ENCODE results near the gene TMTC2. TPM values are rescaled to one million over a fixed set of nuclear protein-coding genes. Genes with fewer than 3 reads are reported as not detected.

Gene TMTC2
- total RNA-seq, 1 donor from 2014 or later = 22.9 TPM

- DNase-seq = no peak
Observed at GRCh38 chr12:82848845-82849244, 162.1 kb downstream of the TMTC2 start.

GRCh38 chr12:82852529-82852928 lies 165.8 kb downstream of the TMTC2 start:
- DNase-seq = no peak

GRCh38 chr12:82855872-82856271 lies 169.2 kb downstream of the TMTC2 start:
- no peak for DNase-seq

DNA sequence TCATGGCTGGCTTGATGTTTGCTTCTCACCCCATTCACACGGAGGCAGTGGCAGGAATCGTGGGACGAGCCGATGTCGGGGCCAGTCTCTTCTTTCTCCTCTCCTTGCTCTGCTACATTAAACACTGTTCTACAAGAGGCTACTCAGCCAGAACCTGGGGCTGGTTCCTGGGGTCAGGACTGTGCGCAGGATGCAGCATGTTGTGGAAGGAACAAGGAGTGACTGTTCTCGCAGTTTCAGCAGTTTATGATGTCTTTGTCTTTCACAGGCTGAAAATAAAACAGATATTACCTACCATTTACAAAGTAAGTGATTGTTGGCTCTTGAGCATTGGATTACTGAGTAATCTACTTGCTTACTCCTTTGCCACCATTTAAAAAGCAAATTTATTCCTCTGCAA lies 170.6 kb downstream of the TMTC2 start:
- no peak for DNase-seq

DNA sequence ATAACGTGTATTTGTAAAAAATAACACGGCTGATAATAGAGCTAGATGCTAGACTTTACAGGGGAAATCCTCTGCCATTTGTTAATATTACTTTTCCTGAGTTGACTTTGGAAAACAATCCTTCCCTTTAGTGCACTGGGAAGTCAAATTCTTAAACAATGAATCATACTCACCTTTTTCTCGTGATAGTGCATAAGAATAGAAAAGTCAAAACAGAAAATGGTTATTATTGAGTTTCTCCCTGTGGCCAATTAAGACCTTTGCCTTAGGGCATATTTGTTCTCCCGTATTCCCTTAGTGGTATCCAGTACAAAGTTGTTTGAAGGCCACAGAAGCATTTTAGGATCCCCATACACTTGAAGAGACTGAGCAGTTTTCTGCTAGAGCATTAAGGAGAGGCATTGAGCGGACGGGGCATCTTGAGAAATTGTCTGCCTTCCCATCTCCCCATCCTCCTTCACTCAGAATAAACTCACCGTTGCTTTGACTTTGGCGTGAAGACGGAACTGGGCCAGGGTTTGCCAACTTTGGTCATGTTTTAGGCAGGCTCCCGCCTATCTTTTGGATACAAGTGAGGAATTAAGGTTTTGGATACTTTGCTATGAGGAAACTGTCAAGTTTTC lies 171.3 kb downstream of the TMTC2 start:
- DNase-seq = no peak

DNA sequence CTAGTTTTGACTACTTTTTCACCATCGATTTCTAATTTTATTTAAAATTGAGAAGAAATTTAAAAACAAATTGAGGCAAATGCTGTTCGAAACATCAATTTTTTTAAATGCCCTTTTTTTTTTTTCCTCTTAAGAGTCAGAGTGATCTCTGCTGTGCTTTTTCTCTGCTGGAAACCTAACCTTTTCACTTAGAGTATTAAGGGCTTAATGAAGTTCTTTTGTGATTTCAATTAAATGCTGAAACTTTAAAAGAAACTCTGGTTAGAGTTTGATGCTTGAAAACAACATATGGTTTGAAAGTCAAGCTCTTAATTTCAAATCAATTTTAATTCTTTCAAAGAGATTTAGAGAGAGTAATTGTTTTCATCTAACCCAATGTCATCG lies 171.8 kb downstream of the TMTC2 start:
- DNase-seq = no peak

GRCh38 chr12:82862069-82862841 lies 175.5 kb downstream of the TMTC2 start:
- DNase-seq = no peak

GRCh38 chr12:82862876-82863649 lies 176.4 kb downstream of the TMTC2 start:
- DNase-seq = no peak

- DNase-seq = no peak
Observed at GRCh38 chr12:82866227-82866775, 179.6 kb downstream of the TMTC2 start.

- DNase-seq = no peak
Observed at GRCh38 chr12:82866946-82867345, 180.2 kb downstream of the TMTC2 start.

- DNase-seq = no peak
Observed at GRCh38 chr12:82867762-82868500, 181.2 kb downstream of the TMTC2 start.

DNA sequence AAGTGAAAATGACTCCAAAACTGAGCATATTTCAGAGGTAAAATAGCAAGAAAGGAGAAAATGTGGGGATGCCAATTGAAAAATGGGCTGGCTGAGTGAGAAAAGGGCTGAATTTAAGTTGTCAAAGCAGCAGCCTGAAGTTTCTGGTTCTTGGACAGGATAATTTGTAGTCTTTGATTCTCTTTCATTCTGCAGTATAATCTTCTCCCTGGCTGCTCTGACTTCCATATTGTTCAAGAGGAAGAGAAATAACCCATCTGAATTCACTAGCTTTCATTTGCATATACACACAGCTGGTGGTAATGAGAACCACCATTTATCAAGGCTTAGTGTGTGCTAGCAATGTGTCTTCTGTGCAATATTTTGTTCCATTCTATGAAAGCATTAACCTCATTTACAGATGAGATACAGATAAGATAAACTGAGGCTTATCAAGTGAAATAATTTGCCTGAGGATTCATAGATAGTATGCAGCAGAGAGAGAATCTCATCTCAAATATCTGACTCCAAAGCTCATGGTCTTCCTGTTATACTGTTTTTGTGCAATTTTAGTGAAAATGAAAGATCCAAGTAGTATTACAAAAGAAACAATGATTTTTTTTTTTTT lies 184.2 kb downstream of the TMTC2 start:
- DNase-seq = no peak

DNA sequence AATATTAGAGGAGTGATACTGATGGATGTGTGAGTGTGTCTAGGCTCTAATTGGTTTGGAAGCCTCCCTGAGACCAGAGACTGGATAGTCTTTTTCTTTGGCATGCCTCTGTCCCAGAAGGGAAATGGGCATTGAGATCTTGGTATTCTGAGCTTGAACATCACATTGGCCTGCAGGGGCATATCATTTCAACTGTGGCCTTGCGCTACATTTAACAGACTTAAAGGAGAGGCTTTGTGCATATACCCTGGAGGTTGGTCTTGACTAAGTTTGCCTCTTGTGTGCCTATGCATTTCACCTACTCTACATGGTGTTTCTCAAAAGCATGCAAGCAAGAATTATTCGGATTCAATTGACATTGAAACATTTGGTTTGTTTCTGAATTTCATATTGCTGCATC lies 185.4 kb downstream of the TMTC2 start:
- no peak for DNase-seq

DNA sequence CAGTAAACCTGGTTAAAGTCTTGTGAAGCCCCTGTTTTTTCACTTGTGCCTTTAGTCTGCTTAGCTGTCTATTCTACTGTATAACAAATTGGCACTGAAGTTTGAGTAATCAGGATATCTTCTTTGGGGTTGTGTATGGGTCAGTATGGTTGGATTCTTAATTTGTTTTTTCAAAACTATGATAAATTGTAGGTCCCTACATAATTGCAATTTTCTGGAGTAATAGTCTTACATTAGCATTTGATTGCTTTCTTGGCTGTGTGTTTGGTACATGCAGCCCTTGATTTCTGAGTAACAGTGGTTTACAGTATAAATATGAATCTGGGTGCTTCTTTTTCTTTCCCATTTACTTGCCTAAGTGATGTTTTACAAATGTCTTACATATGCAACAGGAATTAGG lies 186.6 kb downstream of the TMTC2 start:
- DNase-seq = no peak

DNA sequence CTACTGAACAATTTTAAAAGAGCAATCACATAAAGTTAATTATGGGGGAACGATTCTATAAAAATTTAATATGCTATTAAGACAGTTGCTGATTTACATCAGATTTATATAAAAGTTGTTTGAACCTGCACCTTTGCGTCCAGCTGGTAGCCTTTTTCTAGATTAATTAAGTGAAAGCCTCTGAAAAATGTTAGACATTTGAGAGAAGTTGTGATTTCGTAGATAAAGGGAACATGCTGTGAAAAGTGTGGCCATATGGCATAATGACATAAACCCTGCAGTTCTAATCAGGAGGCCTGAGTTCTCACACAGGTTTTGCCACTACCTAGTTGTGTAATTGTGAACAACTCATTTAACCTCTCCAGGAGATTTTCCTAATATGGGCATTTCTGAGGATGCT lies 187.2 kb downstream of the TMTC2 start:
- no peak for DNase-seq

DNA sequence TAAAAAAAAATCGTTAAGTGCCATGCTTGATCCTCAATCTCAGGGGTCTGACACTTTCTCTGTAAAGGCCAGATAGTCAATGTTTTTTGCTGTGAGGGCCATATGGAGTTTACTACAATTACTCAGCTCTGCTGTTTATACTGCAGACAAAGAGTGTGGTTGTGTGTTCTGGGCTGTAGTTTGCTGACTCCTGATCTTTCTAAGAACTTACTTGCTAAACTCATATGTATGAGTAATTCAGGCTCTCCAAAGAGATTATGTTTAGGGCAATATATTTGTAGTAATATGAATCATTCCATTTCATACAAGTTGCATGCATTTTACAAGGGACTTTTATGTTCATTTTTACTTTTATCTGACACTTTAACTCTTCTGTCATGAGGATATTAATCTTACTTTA lies 188.2 kb downstream of the TMTC2 start:
- no peak for DNase-seq

- no peak for DNase-seq
Observed at GRCh38 chr12:82876075-82876474, 189.4 kb downstream of the TMTC2 start.

DNA sequence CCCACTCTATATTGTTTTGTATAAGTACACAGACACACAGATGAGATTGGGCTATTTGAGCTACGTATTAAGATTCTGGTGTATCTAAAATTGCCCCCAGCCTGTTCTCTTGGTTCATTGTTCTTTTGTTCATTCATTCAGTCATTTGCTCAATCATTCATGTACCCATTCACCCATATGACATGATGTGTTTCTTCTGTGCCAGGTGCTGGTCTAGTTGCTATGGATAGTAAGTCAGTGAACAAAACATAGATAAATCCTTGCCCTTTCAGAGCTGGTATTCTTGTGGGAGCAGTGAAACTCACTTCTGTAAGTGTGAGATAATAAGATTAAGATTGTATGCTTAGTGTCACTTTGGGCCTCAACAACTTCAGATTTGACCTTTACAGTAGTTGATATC lies 191.3 kb downstream of the TMTC2 start:
- DNase-seq = no peak

- no peak for DNase-seq
Observed at GRCh38 chr12:82880442-82880901, 193.8 kb downstream of the TMTC2 start.

DNA sequence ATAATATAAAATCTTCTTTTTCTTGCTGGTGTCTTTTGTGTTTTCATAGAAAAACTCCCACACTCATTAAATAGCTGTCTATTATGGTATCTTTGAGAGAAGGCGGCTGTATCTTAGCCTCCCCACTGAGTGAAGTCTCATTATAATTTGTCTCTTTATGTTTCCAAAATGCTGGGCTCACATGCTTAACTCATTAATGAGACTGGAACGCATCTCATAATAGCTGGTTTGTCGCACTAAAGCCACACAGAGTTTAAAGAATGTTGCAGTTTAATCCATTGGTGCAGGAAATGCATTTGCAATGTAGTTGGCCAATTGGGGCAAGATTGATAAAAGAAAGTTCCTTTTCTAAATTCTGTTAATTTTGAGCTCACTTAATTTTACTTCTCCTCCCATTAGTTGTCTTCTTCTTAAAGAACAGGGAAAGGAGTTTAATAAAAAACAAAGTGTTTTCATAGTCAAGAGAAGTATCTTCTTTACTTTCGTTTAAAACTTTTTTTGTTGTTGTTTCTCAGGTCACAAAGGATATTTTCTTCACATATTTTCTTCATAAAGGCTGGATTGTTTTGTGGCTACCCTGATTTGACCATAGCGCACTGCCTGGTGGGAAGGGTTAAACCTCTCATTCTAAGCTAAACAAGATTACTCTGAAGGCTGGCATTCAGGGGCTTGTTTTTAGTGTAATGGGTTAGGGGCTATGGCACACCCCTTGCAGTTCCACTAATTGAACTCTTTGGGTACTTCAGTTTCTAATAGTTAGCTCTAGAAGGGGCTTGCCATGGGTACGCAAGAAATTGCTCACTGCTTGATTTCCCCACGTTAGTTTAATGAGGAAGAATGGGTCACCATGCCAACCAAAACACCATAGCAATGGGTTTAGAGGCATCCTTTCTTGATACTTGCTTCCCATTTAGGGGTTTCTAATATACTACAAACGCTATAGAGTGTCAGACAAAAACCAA lies 197.0 kb downstream of the TMTC2 start:
- DNase-seq = no peak
